GM10266 (cell line): ENCODE results near the gene PTGES2.

Experiments used
- DNase-seq: peaks from one replicate; pipeline ENCODE4 v3.0.0; 2012; ENCODE audit errors: extremely low spot score
- TF ChIP-seq, protein P1 (sequence below): IDR thresholded peaks from 2 replicates; pipeline ENCODE4 v1.5.1; 2012; ENCODE audit warnings: mild to moderate bottlenecking, low read depth; ENCODE audit not compliant: control insufficient read depth, insufficient read depth; ENCODE audit errors: missing control alignments

The PTGES2 gene

GRCh38 chr9:128149001-128149701 lies 21.6 kb upstream of the PTGES2 start, which contains the start of gene LCN2:
LCN2 (plus strand) TSS chr9:128149453; CDS start chr9:128149526, 73 bp downstream.
- TF ChIP-seq, protein P1, sequence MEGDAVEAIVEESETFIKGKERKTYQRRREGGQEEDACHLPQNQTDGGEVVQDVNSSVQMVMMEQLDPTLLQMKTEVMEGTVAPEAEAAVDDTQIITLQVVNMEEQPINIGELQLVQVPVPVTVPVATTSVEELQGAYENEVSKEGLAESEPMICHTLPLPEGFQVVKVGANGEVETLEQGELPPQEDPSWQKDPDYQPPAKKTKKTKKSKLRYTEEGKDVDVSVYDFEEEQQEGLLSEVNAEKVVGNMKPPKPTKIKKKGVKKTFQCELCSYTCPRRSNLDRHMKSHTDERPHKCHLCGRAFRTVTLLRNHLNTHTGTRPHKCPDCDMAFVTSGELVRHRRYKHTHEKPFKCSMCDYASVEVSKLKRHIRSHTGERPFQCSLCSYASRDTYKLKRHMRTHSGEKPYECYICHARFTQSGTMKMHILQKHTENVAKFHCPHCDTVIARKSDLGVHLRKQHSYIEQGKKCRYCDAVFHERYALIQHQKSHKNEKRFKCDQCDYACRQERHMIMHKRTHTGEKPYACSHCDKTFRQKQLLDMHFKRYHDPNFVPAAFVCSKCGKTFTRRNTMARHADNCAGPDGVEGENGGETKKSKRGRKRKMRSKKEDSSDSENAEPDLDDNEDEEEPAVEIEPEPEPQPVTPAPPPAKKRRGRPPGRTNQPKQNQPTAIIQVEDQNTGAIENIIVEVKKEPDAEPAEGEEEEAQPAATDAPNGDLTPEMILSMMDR, result no peak
- DNase-seq, result no peak

DNA sequence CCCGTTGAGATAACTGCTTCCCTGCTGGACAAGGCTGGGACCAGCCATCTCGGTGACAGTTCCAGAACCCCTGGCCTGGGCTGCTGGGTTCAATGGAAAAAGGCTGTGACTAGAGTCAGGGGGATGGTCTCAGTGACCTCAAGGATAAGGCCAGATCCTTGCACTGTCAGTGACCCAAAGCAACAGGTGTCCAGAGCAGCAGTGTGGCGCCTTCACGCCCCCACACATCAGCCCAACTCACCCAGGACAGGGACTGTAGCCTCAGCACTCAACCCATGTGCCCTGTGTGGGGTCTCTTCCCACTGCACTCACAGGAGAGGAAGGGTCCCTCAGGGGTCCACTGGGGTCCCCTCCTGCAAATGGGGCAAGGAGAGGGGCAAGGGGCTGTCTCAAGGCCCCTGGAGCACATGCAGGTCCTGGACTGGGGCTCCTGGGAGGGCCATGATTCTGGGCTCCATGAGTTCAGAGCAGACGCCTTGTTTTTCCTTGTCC lies 21.0 kb upstream of the PTGES2 start:
- TF ChIP-seq, protein P1, result no peak
- no peak for DNase-seq

DNA sequence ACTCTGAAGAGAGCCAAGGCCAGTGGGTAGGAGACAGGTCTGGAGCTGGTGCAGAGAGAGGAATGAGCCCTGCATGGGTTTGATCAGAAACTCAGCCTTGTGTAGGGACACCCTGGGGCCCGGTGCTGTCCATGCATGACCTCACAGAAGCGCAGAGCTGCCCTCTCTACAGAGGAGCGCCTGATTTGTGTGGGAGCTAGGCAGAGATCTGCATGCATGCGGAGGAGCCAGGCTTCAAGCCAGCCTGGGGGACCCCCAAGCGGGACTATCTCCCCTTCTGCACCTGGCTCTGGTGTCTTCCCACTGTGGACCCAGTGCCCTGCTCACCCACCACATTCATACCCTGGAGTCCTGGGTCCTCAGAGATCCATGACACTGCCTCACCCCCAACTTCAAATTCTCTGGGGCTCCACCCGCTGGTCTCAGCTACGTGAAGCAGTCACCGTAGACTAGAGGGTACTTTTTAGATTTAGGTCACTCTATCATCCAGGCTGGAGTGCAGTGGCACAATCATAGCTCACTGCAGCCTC lies 19.1 kb upstream of the PTGES2 start:
- DNase-seq, result no peak
- TF ChIP-seq, protein P1, result no peak

DNA sequence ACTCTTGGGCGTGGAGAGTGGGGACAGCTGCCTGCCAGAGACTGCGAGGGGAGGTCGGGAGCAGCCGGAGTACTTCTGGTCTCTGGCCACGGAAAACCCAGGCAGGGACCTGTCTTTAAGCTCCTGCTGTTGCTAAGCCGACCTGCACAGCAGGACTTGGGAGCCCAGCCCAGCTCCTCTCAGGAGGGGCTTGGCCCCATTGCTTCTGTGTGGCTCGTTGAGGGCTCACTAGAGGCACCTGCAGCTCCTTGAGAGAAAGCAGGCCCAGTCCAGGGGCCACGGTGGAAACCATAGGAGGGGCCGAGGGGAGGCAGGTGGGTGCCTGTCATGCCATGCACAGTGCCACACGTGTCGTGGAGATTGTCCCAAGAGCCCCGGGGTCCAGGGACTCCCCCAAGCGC lies 18.4 kb upstream of the PTGES2 start:
- TF ChIP-seq, protein P1, result no peak
- DNase-seq, result no peak

DNA sequence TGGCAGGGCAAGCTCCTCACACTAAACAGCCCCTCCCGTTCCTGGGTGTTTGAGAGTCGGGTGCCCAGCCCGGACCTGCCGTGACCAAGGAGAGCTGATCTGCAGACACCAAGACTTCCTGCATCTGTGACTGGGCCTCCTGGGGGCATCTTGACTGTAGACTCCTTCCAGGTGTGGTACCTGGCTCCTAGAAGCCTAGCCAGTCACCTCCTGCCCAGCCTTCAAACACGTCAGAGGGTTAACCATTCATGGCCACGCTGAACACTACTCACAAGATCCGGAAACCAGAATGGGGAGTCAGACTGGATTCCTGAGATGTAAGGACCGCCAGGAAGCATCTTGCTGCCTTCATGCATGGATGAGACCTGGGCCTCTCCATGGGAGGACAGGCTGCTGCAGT lies 18.0 kb upstream of the PTGES2 start:
- DNase-seq, result no peak

DNA sequence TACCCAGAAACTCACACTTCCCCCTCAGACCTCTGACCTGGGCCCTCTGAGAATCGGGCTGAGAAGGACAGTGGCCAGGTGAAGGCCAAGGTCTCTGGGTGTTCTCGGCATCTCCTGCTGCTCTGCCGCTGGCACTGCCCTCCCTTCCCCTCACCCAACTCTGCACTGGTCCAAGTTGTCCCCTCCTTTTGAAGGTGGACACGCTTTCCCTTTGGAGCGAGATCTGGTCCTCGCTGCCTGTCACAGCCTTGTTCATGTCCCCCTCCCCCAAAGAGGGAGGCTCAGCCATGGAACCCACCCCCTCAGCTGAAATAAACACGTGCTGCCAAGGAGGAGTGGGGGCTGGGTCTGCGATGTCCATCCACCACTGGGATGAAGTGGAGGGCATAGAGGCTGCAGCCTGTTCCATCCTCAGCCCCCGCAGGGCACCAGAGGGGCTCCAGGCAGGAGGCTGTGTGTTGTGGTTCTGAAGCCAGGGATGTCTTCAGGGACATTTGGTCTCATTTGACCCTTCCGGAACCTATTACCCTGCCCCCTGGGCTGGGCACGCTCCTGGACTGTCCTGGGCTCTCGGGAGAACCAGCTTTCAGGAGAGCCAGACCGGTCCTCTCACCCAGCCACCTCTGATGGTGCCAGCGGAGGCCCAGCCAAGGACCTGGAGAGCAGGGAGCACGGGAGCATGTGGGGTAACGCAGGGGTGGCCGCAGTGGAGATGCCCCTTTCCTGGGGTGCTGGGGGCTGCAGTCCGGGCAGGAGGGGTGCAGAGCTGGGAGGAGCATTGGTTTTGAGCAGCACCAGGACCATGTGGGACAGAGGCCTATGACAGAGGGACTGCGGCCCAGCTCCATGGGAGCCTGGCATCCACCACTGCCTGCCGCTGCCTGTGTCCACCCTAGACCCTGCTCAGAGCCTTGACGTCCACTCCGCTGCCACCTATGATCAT lies 17.0 kb upstream of the PTGES2 start:
- TF ChIP-seq, protein P1, result no peak
- DNase-seq, result no peak

More for the DNA sequence above, 18.0 kb upstream of the PTGES2 start:
- TF ChIP-seq, protein P1, result no peak
